NCI-H2081 treated with DMSO at 0.1 percent for 48 hours (cell line): Measurements from ENCODE around the gene TAOK1.
"Not testable (repeated sequence)": the region's sequence is repeated elsewhere in the genome, so short reads cannot be mapped to it uniquely, and the experiment has no call there.

Source experiments
- DNase-seq: peaks from one replicate; lab custom pipeline; 2025; lab: John Stamatoyannopoulos, UW

The TAOK1 gene

DNA sequence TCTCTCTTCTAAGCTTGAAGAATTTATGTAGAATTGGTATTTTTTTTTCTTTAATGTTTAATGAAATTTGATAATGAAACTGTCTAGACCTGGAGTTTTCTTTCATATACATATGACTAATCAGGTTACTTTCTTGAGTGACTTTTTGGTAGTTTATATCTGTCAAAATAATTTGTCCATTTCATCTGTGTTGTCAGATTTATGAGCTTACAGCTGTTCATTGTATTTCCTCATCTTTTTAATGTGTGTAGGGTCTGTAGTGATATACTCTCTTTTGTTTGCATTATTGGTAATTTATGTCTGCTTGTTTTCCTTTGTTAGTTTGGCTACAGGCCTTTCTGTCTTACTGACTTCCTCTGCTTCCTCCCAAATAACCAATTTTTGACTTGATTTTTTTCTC lies 55.7 kb downstream of the TAOK1 start:
- DNase-seq, result no peak

GRCh38 chr17:29449865-29450671 lies 59.9 kb downstream of the TAOK1 start:
- no peak for DNase-seq

- no peak for DNase-seq
These were observed 61.1 kb downstream of the TAOK1 start for GRCh38 chr17:29451121-29451742.

DNA sequence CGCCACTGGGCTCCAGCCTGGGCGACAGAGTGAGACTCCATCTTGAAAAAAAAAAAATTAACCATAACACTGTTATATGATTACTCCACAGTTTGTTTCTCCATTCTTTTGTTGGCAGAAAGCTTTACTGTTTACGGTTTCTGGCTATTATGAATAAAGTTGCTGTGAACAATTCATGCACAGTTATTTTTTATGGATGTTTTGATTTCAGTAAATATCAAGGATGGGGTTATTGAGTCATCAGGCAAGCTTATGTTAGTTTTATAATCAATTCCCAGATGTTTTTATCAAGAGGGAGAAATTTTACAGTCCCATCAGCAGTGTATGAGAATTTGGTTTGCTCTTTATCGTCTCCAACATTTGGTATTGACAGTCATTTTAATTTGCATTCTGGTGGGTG lies 67.9 kb downstream of the TAOK1 start:
- no peak for DNase-seq

- no peak for DNase-seq
These were observed 71.5 kb downstream of the TAOK1 start for GRCh38 chr17:29461483-29462206.

- no peak for DNase-seq
These were observed 79.1 kb downstream of the TAOK1 start for GRCh38 chr17:29469276-29469675.

DNA sequence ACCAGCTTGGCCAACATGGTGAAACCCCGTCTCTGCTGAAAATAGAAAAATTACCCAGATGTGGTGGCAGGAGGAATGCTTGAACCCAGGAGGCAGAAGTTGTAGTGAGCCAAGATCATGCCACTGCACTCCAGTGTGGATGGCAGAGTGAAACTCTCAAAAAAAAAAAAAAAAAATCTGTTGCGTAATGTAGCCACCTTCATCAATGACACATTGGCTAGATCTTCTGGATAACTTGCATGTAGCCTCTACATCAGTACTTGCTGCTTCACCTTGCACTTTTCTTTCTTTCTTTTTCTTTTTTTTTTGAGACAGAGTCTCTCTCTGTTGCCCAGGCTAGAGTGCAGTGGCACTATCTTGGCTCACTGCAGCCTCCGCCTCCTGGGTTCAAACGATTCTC lies 83.3 kb downstream of the TAOK1 start:
- DNase-seq, result not testable (repeated sequence)

DNA sequence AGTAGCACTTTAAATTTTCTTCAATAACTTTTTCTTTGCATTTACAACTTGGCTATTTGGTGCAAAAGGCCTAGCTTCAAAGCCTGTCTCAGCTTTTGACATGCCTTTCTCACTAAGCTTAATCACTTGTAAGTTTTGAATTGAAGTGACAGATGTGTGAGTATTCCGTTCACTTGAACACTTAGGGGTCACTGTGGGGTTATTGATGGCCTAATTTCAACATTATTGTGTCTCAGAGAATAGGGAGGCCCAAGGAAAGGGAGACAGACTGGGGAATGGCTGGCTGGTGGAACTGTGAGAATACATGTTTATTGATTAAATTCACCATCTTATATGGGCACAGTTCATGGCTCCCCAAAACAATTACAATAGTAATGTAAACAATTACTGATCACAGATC lies 84.1 kb downstream of the TAOK1 start:
- no peak for DNase-seq

DNA sequence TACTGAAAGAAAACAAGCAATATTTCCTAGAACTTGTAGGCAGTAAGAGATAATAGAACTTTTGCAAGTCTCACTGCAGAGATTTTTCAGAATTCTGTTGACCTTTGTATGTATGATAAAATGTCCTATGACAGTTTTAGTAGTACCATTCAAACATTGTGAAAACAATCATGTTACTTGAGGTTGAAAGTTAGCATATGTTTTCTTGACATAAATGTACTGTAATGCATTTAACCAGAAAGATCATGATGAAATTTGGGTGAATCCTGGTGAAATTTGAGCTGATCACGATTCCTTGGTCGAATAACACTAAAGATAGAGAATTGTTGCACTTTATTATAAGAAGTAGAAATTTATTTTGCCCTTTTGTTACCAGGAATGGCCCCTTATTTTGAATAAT lies 85.7 kb downstream of the TAOK1 start:
- no peak for DNase-seq

- DNase-seq, result not testable (repeated sequence)
These were observed 90.2 kb downstream of the TAOK1 start for GRCh38 chr17:29480249-29480928.

GRCh38 chr17:29483503-29483902 lies 93.3 kb downstream of the TAOK1 start:
- DNase-seq, result no peak

GRCh38 chr17:29495011-29495410 lies 104.8 kb downstream of the TAOK1 start:
- DNase-seq, result no peak

GRCh38 chr17:29504711-29505110 lies 114.5 kb downstream of the TAOK1 start:
- DNase-seq, result no peak

GRCh38 chr17:29505836-29506235 lies 115.7 kb downstream of the TAOK1 start:
- no peak for DNase-seq

GRCh38 chr17:29510953-29511352 lies 120.8 kb downstream of the TAOK1 start:
- DNase-seq, result no peak

DNA sequence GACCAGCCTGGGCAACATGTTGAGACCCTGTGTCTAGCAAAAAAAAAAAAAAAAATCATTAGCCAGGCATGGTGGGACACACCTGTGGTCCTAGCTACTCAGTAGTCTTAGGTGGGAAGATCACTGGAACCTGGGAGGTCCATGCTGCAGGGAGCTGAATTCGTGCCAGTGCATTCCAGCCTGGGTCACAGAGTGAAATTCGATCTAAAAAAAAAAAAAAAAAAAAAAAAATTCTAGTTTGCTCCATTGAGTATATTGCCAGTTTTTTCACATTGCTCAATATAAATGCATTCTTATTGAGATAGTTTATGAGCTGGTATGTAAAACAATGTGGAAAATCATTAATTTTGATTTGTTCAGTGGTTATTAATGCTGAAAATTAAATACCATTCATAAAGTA lies 124.6 kb downstream of the TAOK1 start:
- DNase-seq, result no peak

DNA sequence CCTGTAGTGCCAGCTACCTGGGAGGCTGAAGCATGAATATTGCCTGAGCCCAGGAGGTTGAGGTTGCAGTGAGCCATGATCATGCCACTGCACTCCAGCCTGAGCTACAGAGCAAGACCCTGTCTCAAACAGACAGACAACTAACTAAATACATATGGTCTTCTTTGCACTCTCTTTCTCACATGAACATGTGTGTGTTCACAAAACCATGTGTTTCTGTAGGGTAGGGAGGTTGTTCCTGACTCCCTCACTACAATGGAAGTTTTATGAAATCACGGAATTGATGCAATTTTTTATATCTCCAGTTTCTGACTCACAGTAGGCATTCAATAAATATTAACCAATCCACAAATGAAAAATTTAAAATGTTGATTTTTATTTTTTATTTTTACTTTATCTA lies 128.2 kb downstream of the TAOK1 start:
- no peak for DNase-seq

DNA sequence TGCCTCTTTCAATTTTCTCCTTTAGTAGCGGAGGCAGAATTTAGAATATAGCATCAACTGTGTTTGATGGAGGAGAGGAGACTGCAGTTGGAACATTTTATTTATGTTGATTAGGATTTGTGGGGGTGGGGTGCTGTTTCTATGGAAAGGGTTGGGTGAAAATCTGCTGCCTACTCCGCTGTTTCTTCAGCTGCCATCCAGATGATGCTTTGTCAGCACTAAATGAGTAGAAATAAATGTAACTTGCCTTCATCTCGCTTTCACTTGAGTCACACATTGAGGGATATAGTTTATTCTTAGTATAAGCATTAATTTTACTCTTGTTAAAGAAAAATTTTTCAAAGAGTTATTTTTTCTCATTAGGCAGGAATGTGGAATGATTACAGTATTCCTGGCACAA lies 134.5 kb downstream of the TAOK1 start:
- DNase-seq, result no peak

DNA sequence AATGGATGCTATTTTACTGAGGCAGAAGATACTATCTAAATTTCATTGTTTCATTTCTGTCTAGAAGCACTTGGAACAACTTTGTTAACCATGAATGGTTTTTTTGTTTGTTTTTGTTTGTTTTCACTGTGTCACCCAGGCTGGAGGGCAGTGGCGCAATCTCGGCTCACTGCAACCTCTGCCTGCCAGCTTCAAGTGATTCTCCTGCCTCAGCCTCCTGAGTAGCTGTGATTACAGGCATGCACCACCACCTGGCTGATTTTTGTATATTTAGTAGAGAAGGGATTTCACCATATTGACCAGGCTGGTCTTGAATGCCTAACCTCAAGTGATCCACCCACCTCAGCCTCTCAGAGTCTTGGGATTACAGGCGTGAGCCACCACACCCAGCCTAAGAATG lies 136.2 kb downstream of the TAOK1 start:
- no peak for DNase-seq

- no peak for DNase-seq
These were observed 143.8 kb downstream of the TAOK1 start for GRCh38 chr17:29533976-29534375.

DNA sequence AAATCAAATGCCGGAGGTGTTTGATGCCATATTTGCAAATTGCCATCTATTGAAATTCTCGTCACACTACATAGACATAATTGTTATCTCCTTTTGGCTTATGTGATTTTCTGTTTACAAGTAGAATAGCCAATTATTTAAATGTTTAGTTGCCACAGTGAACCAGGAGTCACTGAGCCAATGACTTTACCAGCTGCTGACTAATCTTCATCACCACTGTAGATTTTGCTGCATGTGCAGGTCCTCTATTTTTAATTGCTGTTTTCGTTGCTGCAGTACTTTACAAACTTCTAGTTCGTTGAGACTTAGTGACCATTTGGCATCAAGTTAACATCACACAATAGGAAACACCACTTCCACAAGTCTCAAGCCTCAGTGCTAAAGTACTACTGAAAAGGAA lies 153.9 kb downstream of the TAOK1 start:
- DNase-seq, result no peak

GRCh38 chr17:29546085-29546484 lies 155.9 kb downstream of the TAOK1 start:
- no peak for DNase-seq

DNA sequence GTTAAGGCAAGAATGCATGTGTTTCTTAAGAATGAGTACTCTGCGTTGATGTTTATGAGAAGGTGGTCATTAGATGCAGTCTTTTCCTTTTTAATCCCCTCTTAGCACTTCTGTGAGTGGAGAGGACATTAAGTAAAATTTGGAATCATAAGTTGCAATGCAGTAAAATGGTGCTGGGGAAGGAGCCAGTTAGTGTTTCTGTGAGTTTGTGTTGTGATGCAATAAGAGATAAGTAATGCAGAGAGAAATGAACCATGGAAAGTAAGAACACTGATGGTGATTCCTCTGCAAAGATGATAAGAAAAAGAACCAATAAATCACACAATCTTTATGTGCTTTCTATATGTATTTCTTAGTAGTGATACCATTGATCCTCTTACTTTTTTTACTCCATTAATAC lies 156.7 kb downstream of the TAOK1 start:
- DNase-seq, result no peak
